Calu3 (cell line): ENCODE data around the gene AFAP1L2. TPM values are rescaled to one million over a fixed set of nuclear protein-coding genes. Genes with fewer than 3 reads are reported as not detected.

Experiments
- BruUV-seq: library from RNA; stranded (reverse); fragments of 400-500 nt; replicated peaks from 2 replicates; lab custom pipeline; 2021; lab: Mats Ljungman, UMichigan
- CTCF ChIA-PET: fragments of 300-600 bp; sonication (Branson Sonifier 250); formaldehyde crosslinking; loops from one replicate; lab custom pipeline; 2022; ENCODE audit warnings: antibody characterized with exemption; lab: Charles Lee
- DNase-seq: peaks from one replicate; pipeline ENCODE4 v3.0.0; 2022
- H3K27ac Mint-ChIP-seq: one replicate; pipeline ENCODE4 v1.8.0; 2022; ENCODE audit warnings: mixed read lengths; ENCODE audit not compliant: unreplicated experiment
- H3K27me3 Mint-ChIP-seq: one replicate; pipeline ENCODE4 v1.8.0; 2022; ENCODE audit warnings: mixed read lengths; ENCODE audit not compliant: unreplicated experiment
- H3K36me3 Mint-ChIP-seq: one replicate; pipeline ENCODE4 v1.8.0; 2022; ENCODE audit warnings: mild to moderate bottlenecking, moderate library complexity, mixed read lengths; ENCODE audit not compliant: insufficient read depth, unreplicated experiment
- H3K4me1 Mint-ChIP-seq: one replicate; pipeline ENCODE4 v1.8.0; 2022; ENCODE audit warnings: mild to moderate bottlenecking, low read depth, mixed read lengths; ENCODE audit not compliant: unreplicated experiment
- H3K4me3 Mint-ChIP-seq: one replicate; pipeline ENCODE4 v1.8.0; 2022; ENCODE audit warnings: mild to moderate bottlenecking, low read depth, moderate library complexity, mixed read lengths; ENCODE audit not compliant: unreplicated experiment
- H3K9me3 Mint-ChIP-seq: one replicate; pipeline ENCODE4 v1.8.0; 2022; ENCODE audit warnings: low read depth, mixed read lengths; ENCODE audit not compliant: unreplicated experiment
- CTCF ChIP-seq: fragments of 200-600 bp; IDR thresholded peaks from one replicate; pipeline ENCODE4 v1.8.0; 2022; ENCODE audit warnings: antibody characterized with exemption; ENCODE audit not compliant: unreplicated experiment
- intact Hi-C: fragments of 100-400 bp; cut with micrococcal nuclease; formaldehyde crosslinking; loops from one replicate; pipeline ENCODE4 v1.10.0; 2022; ENCODE audit not compliant: unreplicated experiment
- total RNA-seq: library from RNA; stranded (reverse); gene quantifications from 2 replicates; pipeline ENCODE4 v1.2.3, GENCODE V29; 2022

AFAP1L2 gene
- total RNA-seq, 1 experiment from 2014 or later: 0.76 TPM

- Mint-ChIP-seq H3K4me3 (no peak overlapping the region), H3K36me3 (no peaks in the 10 kb centered on the region), H3K27ac (no peak overlapping the region), H3K4me1 (no peaks in the 10 kb centered on the region), H3K27me3 (no peaks in the 10 kb centered on the region), H3K9me3 (no peaks in the 10 kb centered on the region)
- intact Hi-C loops: no loop called here
- CTCF ChIA-PET: no interaction called here
- BruUV-seq: no TSS peak
- TF ChIP-seq CTCF: no peak
- no peak for DNase-seq
Observed at GRCh38 chr10:114285961-114286441, 118.3 kb downstream of the AFAP1L2 start.

DNA sequence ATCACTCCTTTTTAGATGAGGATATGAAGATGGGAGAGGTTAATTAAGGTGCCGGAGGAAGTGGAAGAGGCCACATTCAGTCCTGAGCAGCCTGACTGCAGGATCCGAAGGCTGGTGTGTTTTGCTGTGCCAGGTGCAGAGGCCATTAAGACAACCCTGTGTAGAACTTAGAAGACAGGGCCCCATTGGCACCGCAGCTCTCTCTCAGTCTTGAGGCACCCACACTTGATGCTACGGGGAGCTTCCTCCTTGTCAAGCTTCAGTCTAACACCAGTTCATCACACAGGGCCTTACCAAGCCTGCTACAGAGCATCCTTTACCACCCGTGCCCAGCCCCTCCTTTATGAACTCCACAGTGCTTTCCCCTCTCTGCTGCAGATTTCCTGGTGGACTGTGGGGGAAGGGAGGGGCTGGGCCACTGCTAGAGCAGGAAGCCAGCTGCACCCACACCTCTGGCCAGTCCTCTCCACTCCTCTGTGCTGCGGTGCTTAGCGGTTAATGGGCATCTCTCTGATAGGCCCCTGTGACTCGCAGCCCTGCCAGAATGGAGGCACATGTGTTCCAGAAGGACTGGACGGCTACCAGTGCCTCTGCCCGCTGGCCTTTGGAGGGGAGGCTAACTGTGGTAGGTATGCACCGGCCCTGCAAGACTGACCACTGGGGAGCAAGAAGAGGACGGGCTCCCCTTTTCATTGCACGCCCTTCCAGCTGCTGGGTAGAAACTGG lies 119.8 kb downstream of the AFAP1L2 start:
- Mint-ChIP-seq H3K4me1 (no peaks in the 10 kb centered on the region), H3K27ac (no peak overlapping the region), H3K27me3 (no peaks in the 10 kb centered on the region), H3K9me3 (no peaks in the 10 kb centered on the region), H3K36me3 (no peaks in the 10 kb centered on the region), H3K4me3 (no peak overlapping the region)
- no TSS peak for BruUV-seq
- TF ChIP-seq CTCF: no peak
- intact Hi-C loops: no loop called here
- no peak for DNase-seq
- CTCF ChIA-PET: no interaction called here

GRCh38 chr10:114283535-114284234 lies 120.6 kb downstream of the AFAP1L2 start:
- intact Hi-C loops: no loop called here
- H3K9me3 Mint-ChIP-seq: no peaks in the 10 kb centered on the region
- no peak overlapping the region for H3K27ac Mint-ChIP-seq
- no peak overlapping the region for H3K4me3 Mint-ChIP-seq
- CTCF ChIA-PET: interaction anchor here (0.7 kb wide), 1 partner anchor 844 kb away, joined by 3 read pairs; no protein-coding TSS in a partner anchor
- TF ChIP-seq CTCF: no peak
- H3K27me3 Mint-ChIP-seq: no peaks in the 10 kb centered on the region
- no TSS peak for BruUV-seq
- no peak for DNase-seq
- H3K4me1 Mint-ChIP-seq: no peaks in the 10 kb centered on the region
- H3K36me3 Mint-ChIP-seq: no peaks in the 10 kb centered on the region

- TF ChIP-seq CTCF: no peak
- H3K27ac Mint-ChIP-seq: no peak overlapping the region
- intact Hi-C loops: no loop called here
- no peak for DNase-seq
- H3K9me3 Mint-ChIP-seq: no peaks in the 10 kb centered on the region
- H3K4me1 Mint-ChIP-seq: no peaks in the 10 kb centered on the region
- BruUV-seq: no TSS peak
- CTCF ChIA-PET: interaction anchor here (0.7 kb wide), 1 partner anchor 843 kb away, joined by 3 read pairs; no protein-coding TSS in a partner anchor
- H3K36me3 Mint-ChIP-seq: no peaks in the 10 kb centered on the region
- H3K4me3 Mint-ChIP-seq: no peak overlapping the region
- H3K27me3 Mint-ChIP-seq: no peaks in the 10 kb centered on the region
Observed at GRCh38 chr10:114283091-114283490, 121.2 kb downstream of the AFAP1L2 start.
